Heart right ventricle (tissue), 16 donors: ENCODE data around the gene MAPK8IP2. TPM values are rescaled to one million over a fixed set of nuclear protein-coding genes. Genes with fewer than 3 reads are reported as not detected.

Source experiments
- ATAC-seq, 8 donors: fragments of 200-7000 bp; cut with Tn5 transposase; one replicate each; pipeline ENCODE4 v1.9.1; 2020; ENCODE audit warnings: mild to moderate bottlenecking in 8 of 8, moderate library complexity in 8 of 8, moderate number of reproducible peaks in 1 of 8
- DNase-seq, 2 donors: peaks; one replicate each; pipeline ENCODE4 v3.0.0-alpha.2; 2020
- H3K27ac ChIP-seq, 10 donors: fragments of 200-600 bp; sonication (generic) in 2 of 10; one replicate each; pipeline versions ENCODE4 v1.5.0 to v1.8.0; 2020 to 2022; ENCODE audit warnings: mild to moderate bottlenecking in 3 of 10
- H3K27me3 ChIP-seq, 7 donors: fragments of 200-600 bp; one replicate each; pipeline ENCODE4 v1.8.0; 2021 to 2022; ENCODE audit warnings: mild to moderate bottlenecking in 2 of 7
- H3K36me3 ChIP-seq, 9 donors: fragments of 200-600 bp; sonication (generic) in 1 of 9; one replicate each; pipeline versions ENCODE4 v1.5.0 to v1.8.0; 2020 to 2022; ENCODE audit warnings: mild to moderate bottlenecking in 2 of 9
- H3K4me1 ChIP-seq, 9 donors: fragments of 200-600 bp; sonication (generic) in 1 of 9; one replicate each; pipeline versions ENCODE4 v1.5.0 to v1.8.0; 2020 to 2022; ENCODE audit warnings: mild to moderate bottlenecking in 4 of 9
- H3K4me3 ChIP-seq, 10 donors: fragments of 200-600 bp; sonication (generic) in 2 of 10; one replicate each; pipeline versions ENCODE4 v1.5.0 to v1.8.0; 2020 to 2022; ENCODE audit warnings: mild to moderate bottlenecking in 7 of 10, moderate library complexity in 2 of 10
- H3K9me3 ChIP-seq, 11 donors: fragments of 200-600 bp in 10 of 11; sonication (generic) in 2 of 11; one replicate each; pipeline versions ENCODE4 v1.5.0 to v1.8.0; 2013 to 2022; ENCODE audit warnings: mild to moderate bottlenecking in 2 of 11, control low read depth in 1 of 11, moderate library complexity in 1 of 11
- CTCF ChIP-seq, 9 donors: fragments of 200-600 bp; sonication (generic) in 2 of 9; IDR thresholded peaks; one replicate each; pipeline versions ENCODE4 v1.5.0 to v1.8.0; 2021 to 2022; ENCODE audit warnings: antibody characterized with exemption in 9 of 9, mild to moderate bottlenecking in 5 of 9, moderate library complexity in 1 of 9
- WGBS, 2 donors: extraction: QIAGEN DNeasy Blood & Tissue Kit; methylation state at CpG; one replicate each; pipeline ENCODE4 v1.1.7; 2013; ENCODE audit warnings: inconsistent platforms in 1 of 2; 5-methylcytosine and 5-hydroxymethylcytosine counted together
- intact Hi-C, 10 donors: fragments of 100-400 bp; cut with DNase I; formaldehyde crosslinking; loops; one replicate each; pipeline versions ENCODE4 v1.11.1 to v1.14.2; 2022
- polyA plus RNA-seq, 2 donors: library from polyadenylated mRNA; stranded (reverse); fragments of 200-250 nt; gene quantifications; one replicate each; pipeline ENCODE4 v1.2.3, GENCODE V29; 2013
- total RNA-seq, 10 donors: library from RNA; stranded (reverse); fragmentation: NEBNext Ultra II Directional in 3 of 10; extraction: Animal tissue kit (Norgen Biotek cat#: 25700) in 3 of 10; gene quantifications; one replicate each; pipeline versions ENCODE4 v1.2.1 to v1.2.4, GENCODE V29; 2021 to 2023
- donor health status: Arrhythmogenic right ventricular cardiomyopathy.
- donor health status: ischemic (EF 13 %, LVEDD 7.1; RV severe dilation, severe dysfunction).
- donor health status: healthy with polysubstance abuse.
- donor health status: DM: no; HTN: yes; CAD: no.
- donor health status: DM: no; HTN: no; CAD: no.
- donor health status: ischemic (EF 25% LVEDD 6.9; RV normal size, moderate dysfunction).
- donor health status: ischemic (EF 25% LVEDD 5.7; RV mildly dilated, moderate dysfunction).
- donor health status: healthy.
- donor health status: DM: yes; HTN: yes; CAD: no.
- donor health status: Ischemic cardiomyopathy.
- donor health status: ischemic (EF 35%, LVEDD 5.7; RV mildly dilated, moderate dysfunction).
- donor health status: nonischemic (EF 11% LVEDD 7.7; RV severe dilation, severe dysfunction).
- donor health status: DM: yes; HTN: yes; CAD: no.
- donor health status: PGD.
- donor health status: ischemic (EF 29% LVEDD 5.4; RV normal size, mild dysfunction).
- donor health status: nonischemic (EF 23%, LVEDD 6.1; RV moderate dilation, normal function).

Gene MAPK8IP2
- total and polyA plus RNA-seq, 12 donors = 0.08 to 0.52 (median 0.27) TPM

GRCh38 chr22:50627642-50628542 lies 27.3 kb downstream of the MAPK8IP2 start, which contains the start of gene ARSA:
Gene ARSA, minus strand, starts transcription at chr22:50628152. Its CDS starts 373 bp downstream, at chr22:50627779.
- H3K27ac ChIP-seq = peak within 1 kb of the TSS; percentile 69 to 93 (median 86)

GRCh38 chr22:50628543-50629134 lies 28.0 kb downstream of the MAPK8IP2 start:
- DNase-seq (no peak), ATAC-seq (peak in 2 of 8 donors; percentile 2 to 4)
- H3K4me1 ChIP-seq = peaks cover 7 to 34% (median 24%) of the 10 kb centered on the region in 9 donors

More at GRCh38 chr22:50627642-50628542, 27.3 kb downstream of the MAPK8IP2 start, which contains the start of gene ARSA:
- intact Hi-C loops = loop anchor here in 6 of 10 donors (1.0 to 5.0 kb wide), 7 partner anchors 44 to 84 kb away; partner anchors contain the start of gene SHANK3 (in 4 of the 6)
- 1 to 2% methylated on average over 74 to 88 of the region's 88 CpGs for WGBS, 2 donors
- DNase-seq (peak; percentile 85 to 86), ATAC-seq (peak; percentile 89 to 95 (median 92))
- peak within 1 kb of the TSS; percentile 41 to 95 (median 82) for H3K4me3 ChIP-seq
- peak in 8 of 9 donors; percentile 14 to 72 (median 44) for TF ChIP-seq CTCF (IDR thresholded peaks at IDR 0.05)
- H3K4me1 ChIP-seq = peaks cover 7 to 34% (median 24%) of the 10 kb centered on the region in 9 donors
- no peaks in the 10 kb centered on the region for H3K27me3 ChIP-seq
- no peaks in the 10 kb centered on the region for H3K9me3 ChIP-seq
- peaks cover 0 to 18% (median 0%) of the 10 kb centered on the region in 9 donors for H3K36me3 ChIP-seq

GRCh38 chr22:50630376-50630775 lies 29.8 kb downstream of the MAPK8IP2 start:
- 91 to 95% methylated on average over 5 of the region's 5 CpGs for WGBS, 2 donors
- H3K4me1 ChIP-seq = peaks cover 7 to 34% (median 24%) of the 10 kb centered on the region in 9 donors
- H3K9me3 ChIP-seq = no peaks in the 10 kb centered on the region
- ATAC-seq (no peak), DNase-seq (no peak)
- H3K36me3 ChIP-seq = peaks cover 0 to 9% (median 0%) of the 10 kb centered on the region in 9 donors
- TF ChIP-seq CTCF (IDR thresholded peaks at IDR 0.05) = no peak
- no peaks in the 10 kb centered on the region for H3K27me3 ChIP-seq
- intact Hi-C loops = no loop called here
- no peak overlapping the region for H3K27ac ChIP-seq
- no peak overlapping the region for H3K4me3 ChIP-seq

More at GRCh38 chr22:50628543-50629134, 28.0 kb downstream of the MAPK8IP2 start:
- no peak for TF ChIP-seq CTCF (IDR thresholded peaks at IDR 0.05)
- intact Hi-C loops = loop anchor here in 6 of 10 donors (1.0 to 5.0 kb wide), 7 partner anchors 44 to 84 kb away; partner anchors contain the start of gene SHANK3 (in 4 of the 6)
- Histone ChIP-seq H3K27me3 (no peaks in the 10 kb centered on the region), H3K9me3 (no peaks in the 10 kb centered on the region), H3K4me3 (peak overlapping the region; percentile 41 to 95 (median 82)), H3K27ac (peak overlapping the region; percentile 64 to 93 (median 86)), H3K36me3 (peaks cover 0 to 18% (median 0%) of the 10 kb centered on the region in 9 donors)
- 27 to 31% methylated on average over 16 of the region's 16 CpGs for WGBS, 2 donors

GRCh38 chr22:50633086-50633485 lies 32.5 kb downstream of the MAPK8IP2 start:
- no peaks in the 10 kb centered on the region for H3K36me3 ChIP-seq
- no peak overlapping the region for H3K4me3 ChIP-seq
- H3K4me1 ChIP-seq = peaks cover 0 to 17% (median 5%) of the 10 kb centered on the region in 9 donors
- intact Hi-C loops = no loop called here
- no peak for TF ChIP-seq CTCF (IDR thresholded peaks at IDR 0.05)
- DNase-seq = no peak
- ATAC-seq = no peak
- WGBS, 2 donors = 88 to 90% methylated on average over 5 of the region's 5 CpGs
- H3K27me3 ChIP-seq = no peaks in the 10 kb centered on the region
- no peaks in the 10 kb centered on the region for H3K9me3 ChIP-seq
- no peak overlapping the region for H3K27ac ChIP-seq
